Endodermal cell (in vitro differentiated cells): Measurements from ENCODE around the gene GDAP2. TPM values are rescaled to one million over a fixed set of nuclear protein-coding genes. Genes with fewer than 3 reads are reported as not detected.
"Not testable (repeated sequence)": the region's sequence is repeated elsewhere in the genome, so short reads cannot be mapped to it uniquely, and the experiment has no call there.

Source experiments
- DNase-seq: peaks from one replicate; pipeline ENCODE4 v3.0.0-alpha.2; 2017
- H3K27ac ChIP-seq: 2 replicates; pipeline ENCODE4 v1.5.1; 2013; ENCODE audit warnings: mild to moderate bottlenecking, low read depth, low read length, moderate library complexity
- H3K27me3 ChIP-seq: 2 replicates; pipeline ENCODE4 v1.6.1; 2013; ENCODE audit warnings: mild to moderate bottlenecking, low read length, moderate library complexity; ENCODE audit not compliant: insufficient read depth, control insufficient read depth, poor library complexity, severe bottlenecking
- H3K36me3 ChIP-seq: 2 replicates; pipeline ENCODE4 v1.7.0; 2013; ENCODE audit warnings: mild to moderate bottlenecking, low read length, moderate library complexity; ENCODE audit not compliant: control insufficient read depth, insufficient read depth
- H3K4me1 ChIP-seq: one replicate; pipeline ENCODE4 v1.7.0; 2013; ENCODE audit warnings: low read length; ENCODE audit not compliant: control insufficient read depth, insufficient read depth
- H3K4me3 ChIP-seq: 2 replicates; pipeline ENCODE4 v1.5.1; 2013; ENCODE audit warnings: mild to moderate bottlenecking, low read length, moderate library complexity
- H3K9ac ChIP-seq: 2 replicates; pipeline ENCODE4 v1.6.1; 2013; ENCODE audit warnings: mild to moderate bottlenecking, low read length, moderate library complexity; ENCODE audit not compliant: poor library complexity, severe bottlenecking; ENCODE audit errors: extremely low read depth
- H3K9me3 ChIP-seq: 2 replicates; pipeline ENCODE4 v1.6.1; 2013; ENCODE audit warnings: mild to moderate bottlenecking, low read length, moderate library complexity; ENCODE audit not compliant: control insufficient read depth
- H3K27ac Mint-ChIP-seq: 2 replicates; pipeline ENCODE4 v1.8.0; 2020; ENCODE audit warnings: mixed read lengths
- H3K27me3 Mint-ChIP-seq: 2 replicates; pipeline ENCODE4 v1.8.0; 2021; ENCODE audit warnings: mild to moderate bottlenecking, mixed read lengths; ENCODE audit not compliant: insufficient read depth
- H3K36me3 Mint-ChIP-seq: 2 replicates; pipeline ENCODE4 v1.8.0; 2020; ENCODE audit warnings: low read depth, mixed read lengths
- H3K4me1 Mint-ChIP-seq: 2 replicates; pipeline ENCODE4 v1.8.0; 2020; ENCODE audit warnings: mixed read lengths
- H3K4me3 Mint-ChIP-seq: 2 replicates; pipeline ENCODE4 v1.8.0; 2020; ENCODE audit warnings: mild to moderate bottlenecking, moderate library complexity, mixed read lengths
- H3K9me3 Mint-ChIP-seq: 2 replicates; pipeline ENCODE4 v1.8.0; 2020; ENCODE audit warnings: mild to moderate bottlenecking, mixed read lengths
- WGBS, 2 experiments: methylation state at CpG; one replicate each; pipeline versions ENCODE4 v1.1.5 to v1.1.7; 2013; ENCODE audit warnings: missing lambda C conversion rate in 2 of 2, mixed read lengths in 1 of 2; ENCODE audit not compliant: insufficient coverage in 1 of 2, insufficient read length in 1 of 2; 5-methylcytosine and 5-hydroxymethylcytosine counted together
- total RNA-seq, 2 donors: library from RNA; stranded (reverse); fragmentation: NEBNext Ultra II Directional in 1 of 2; extraction: Animal tissue kit (Norgen Biotek cat#: 25700) in 1 of 2; gene quantifications; 2 replicates in 1 of 2; 3 replicates in 1 of 2; pipeline ENCODE4 v1.2.1, GENCODE V29; 2021
- TF ChIP-seq, protein P1 (sequence below): fragments of 200-600 bp; sonication (generic); conservative IDR thresholded peaks from 2 replicates; pipeline ENCODE4 v1.5.0; 2021; ENCODE audit warnings: antibody characterized with exemption, mild to moderate bottlenecking

Gene GDAP2
- total RNA-seq, 2 donors from 2014 or later, result 24.1 to 34.8 TPM

DNA sequence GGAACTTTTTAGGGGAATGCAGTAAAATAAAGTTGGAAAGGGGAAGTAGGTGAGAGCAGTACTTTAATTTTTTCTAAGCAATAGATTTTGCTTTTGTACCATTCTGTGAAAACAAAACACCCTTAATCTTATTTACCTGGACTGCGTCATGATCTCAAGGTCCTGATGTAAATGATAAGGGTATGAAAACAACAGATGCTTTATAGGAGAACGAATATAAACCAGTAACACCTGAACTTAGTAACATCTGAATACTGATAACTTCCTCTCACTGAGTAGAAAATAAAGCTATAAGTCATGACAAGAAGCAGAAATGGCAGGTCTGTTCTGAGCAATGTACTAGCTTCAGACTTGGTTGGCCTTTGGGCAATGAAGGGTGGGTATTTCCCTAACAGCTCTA is 77.7 kb downstream of the GDAP2 start:
- no peaks in the 10 kb centered on the region for H3K36me3 ChIP-seq

DNA sequence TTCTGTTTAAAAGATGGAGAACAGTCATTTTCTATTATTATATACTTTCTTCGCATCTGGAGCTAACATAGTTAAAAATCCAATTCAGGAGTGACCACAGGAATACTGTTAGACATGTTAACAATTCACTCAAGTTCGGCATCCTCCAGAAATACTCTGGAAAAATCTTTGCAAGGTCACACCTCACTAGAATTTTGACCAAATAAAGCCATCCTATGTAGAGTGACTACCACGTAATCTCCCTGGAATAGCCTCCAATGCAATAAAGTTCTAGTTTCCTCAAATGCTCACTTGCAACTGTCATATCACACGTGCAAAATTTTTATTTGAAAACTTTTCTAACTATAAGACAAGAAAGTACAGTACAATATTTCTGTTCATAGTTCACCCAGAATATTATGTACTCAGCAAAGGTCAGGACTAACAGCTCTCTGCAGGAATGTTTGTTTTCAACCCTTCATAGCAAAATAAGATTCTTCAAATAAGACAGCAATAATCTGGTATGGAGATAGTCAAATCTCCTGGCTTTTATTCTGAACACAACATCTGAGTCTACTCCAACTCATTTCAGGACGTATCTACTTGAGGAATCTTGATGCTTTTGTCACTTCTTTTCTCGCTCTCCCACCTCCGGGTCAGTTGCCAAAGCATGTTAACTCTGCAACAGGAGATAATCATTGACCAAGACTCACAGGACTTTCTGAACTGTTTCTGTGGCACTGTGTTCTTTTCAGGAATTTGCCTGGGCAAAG is 82.6 kb downstream of the GDAP2 start:
- Histone ChIP-seq H3K36me3 (no peaks in the 10 kb centered on the region), H3K27me3 (no peaks in the 10 kb centered on the region), H3K9me3 (peaks cover 5% of the 10 kb centered on the region), H3K27ac (no peak overlapping the region), H3K9ac (no peak overlapping the region), H3K4me3 (no peak overlapping the region), H3K4me1 (no peaks in the 10 kb centered on the region)
- Mint-ChIP-seq H3K27me3 (peaks cover 12% of the 10 kb centered on the region), H3K27ac (no peak overlapping the region), H3K36me3 (no peaks in the 10 kb centered on the region), H3K9me3 (peaks cover 7% of the 10 kb centered on the region), H3K4me1 (peaks cover 9% of the 10 kb centered on the region), H3K4me3 (no peak overlapping the region)
- TF ChIP-seq, protein P1, sequence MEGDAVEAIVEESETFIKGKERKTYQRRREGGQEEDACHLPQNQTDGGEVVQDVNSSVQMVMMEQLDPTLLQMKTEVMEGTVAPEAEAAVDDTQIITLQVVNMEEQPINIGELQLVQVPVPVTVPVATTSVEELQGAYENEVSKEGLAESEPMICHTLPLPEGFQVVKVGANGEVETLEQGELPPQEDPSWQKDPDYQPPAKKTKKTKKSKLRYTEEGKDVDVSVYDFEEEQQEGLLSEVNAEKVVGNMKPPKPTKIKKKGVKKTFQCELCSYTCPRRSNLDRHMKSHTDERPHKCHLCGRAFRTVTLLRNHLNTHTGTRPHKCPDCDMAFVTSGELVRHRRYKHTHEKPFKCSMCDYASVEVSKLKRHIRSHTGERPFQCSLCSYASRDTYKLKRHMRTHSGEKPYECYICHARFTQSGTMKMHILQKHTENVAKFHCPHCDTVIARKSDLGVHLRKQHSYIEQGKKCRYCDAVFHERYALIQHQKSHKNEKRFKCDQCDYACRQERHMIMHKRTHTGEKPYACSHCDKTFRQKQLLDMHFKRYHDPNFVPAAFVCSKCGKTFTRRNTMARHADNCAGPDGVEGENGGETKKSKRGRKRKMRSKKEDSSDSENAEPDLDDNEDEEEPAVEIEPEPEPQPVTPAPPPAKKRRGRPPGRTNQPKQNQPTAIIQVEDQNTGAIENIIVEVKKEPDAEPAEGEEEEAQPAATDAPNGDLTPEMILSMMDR, result no peak
- WGBS, 2 experiments, result 90 to 94% methylated on average over 7 of the region's 7 CpGs
- DNase-seq, result no peak

More for the DNA sequence above, 77.7 kb downstream of the GDAP2 start:
- Mint-ChIP-seq H3K27me3 (peaks cover 4% of the 10 kb centered on the region), H3K4me1 (peaks cover 11% of the 10 kb centered on the region), H3K36me3 (no peaks in the 10 kb centered on the region), H3K27ac (no peak overlapping the region), H3K9me3 (no peaks in the 10 kb centered on the region), H3K4me3 (no peak overlapping the region)
- Histone ChIP-seq H3K4me1 (no peaks in the 10 kb centered on the region), H3K27ac (no peak overlapping the region), H3K27me3 (no peaks in the 10 kb centered on the region), H3K9me3 (no peaks in the 10 kb centered on the region), H3K4me3 (no peak overlapping the region), H3K9ac (no peak overlapping the region)
- 100% methylated on average over 1 of the region's 2 CpGs; no CpG with 5 or more reads in 1 of the 2 experiments for WGBS, 2 experiments
- no peak for DNase-seq
- TF ChIP-seq, protein P1, result no peak

DNA sequence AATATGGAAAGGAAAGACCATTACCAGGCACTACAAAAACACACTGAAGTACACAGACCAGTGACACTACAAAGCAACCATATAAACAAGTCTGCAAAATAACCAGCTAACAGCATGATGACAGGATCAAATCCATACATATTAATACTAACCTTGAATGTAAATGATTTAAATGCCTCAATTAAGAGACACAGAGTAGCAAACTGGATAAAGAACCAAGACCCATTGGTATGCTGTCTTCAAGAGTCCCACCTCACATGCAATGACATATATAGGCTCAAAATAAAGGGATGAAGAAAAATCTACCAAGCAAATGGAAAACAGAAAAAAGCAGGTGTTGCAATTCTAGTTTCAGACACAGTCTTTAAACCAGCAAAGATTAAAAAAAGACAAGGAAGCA is 84.9 kb downstream of the GDAP2 start:
- H3K36me3 ChIP-seq, H3K9me3 ChIP-seq, H3K4me1 Mint-ChIP-seq, DNase-seq, H3K36me3 Mint-ChIP-seq, H3K4me3 Mint-ChIP-seq, H3K4me3 ChIP-seq, H3K27ac ChIP-seq, H3K27me3 ChIP-seq, H3K4me1 ChIP-seq, H3K27ac Mint-ChIP-seq, H3K9me3 Mint-ChIP-seq, H3K9ac ChIP-seq: not testable (repeated sequence)
- peaks cover 14% of the 10 kb centered on the region for H3K27me3 Mint-ChIP-seq

DNA sequence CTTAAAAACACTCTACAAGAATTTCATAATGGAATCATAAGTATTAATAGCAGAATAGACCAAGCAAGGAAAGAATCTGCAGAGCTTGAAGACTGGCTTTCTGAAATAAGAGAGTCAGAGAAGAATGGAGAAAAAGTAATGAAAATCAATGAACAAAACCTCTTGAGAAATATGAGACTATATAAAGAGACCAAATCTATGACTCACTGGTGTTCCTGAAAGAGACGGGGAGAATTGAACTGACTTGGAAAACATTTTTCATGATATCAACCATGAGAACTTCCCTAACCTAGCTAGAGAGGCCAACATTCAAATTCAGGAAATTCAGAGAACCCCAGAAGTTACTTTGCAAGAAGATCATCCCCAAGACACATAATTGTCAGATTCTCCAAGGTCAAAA is 85.6 kb downstream of the GDAP2 start:
- Mint-ChIP-seq H3K27ac (no peak overlapping the region), H3K36me3 (no peaks in the 10 kb centered on the region), H3K4me3 (no peak overlapping the region), H3K9me3 (peaks cover 7% of the 10 kb centered on the region), H3K4me1 (peaks cover 9% of the 10 kb centered on the region), H3K27me3 (peaks cover 14% of the 10 kb centered on the region)
- H3K27me3 ChIP-seq, result no peaks in the 10 kb centered on the region
- H3K27ac ChIP-seq, result no peak overlapping the region
- no peak overlapping the region for H3K4me3 ChIP-seq
- peaks cover 5% of the 10 kb centered on the region for H3K9me3 ChIP-seq
- no peaks in the 10 kb centered on the region for H3K36me3 ChIP-seq
- DNase-seq, result no peak
- no peak overlapping the region for H3K9ac ChIP-seq
- 95 to 100% methylated on average over 1 of the region's 1 CpG for WGBS, 2 experiments
- TF ChIP-seq, protein P1, result no peak
- no peaks in the 10 kb centered on the region for H3K4me1 ChIP-seq
